Stimulated activated CD8-positive, alpha-beta memory T cell treated with anti-CD3 and anti-CD28 coated beads, Interleukin-4, amount 100 ng/mL, for 48 hours (primary cell): ENCODE data around the gene HSF2.
A peak's percentile ranks its signal among the peaks of the same experiment; 100 is the strongest.
"Not testable (repeated sequence)": the region's sequence is repeated elsewhere in the genome, so short reads cannot be mapped to it uniquely, and the experiment has no call there.

ENCODE experiments used
- DNase-seq: peaks from one replicate; pipeline ENCODE4 v3.0.0-alpha.2; 2020

HSF2 gene

GRCh38 chr6:122459240-122459639, 59.8 kb downstream of the HSF2 start:
- no peak for DNase-seq

GRCh38 chr6:122459865-122460416, 60.5 kb downstream of the HSF2 start:
- not testable (repeated sequence) for DNase-seq

GRCh38 chr6:122461885-122462284, 62.4 kb downstream of the HSF2 start:
- no peak for DNase-seq

GRCh38 chr6:122471107-122472021, 71.9 kb downstream of the HSF2 start, which contains the start of gene SERINC1:
TSS of gene SERINC1 (minus strand) at chr6:122471807. CDS start at chr6:122471737, 70 bp downstream.
- peak; percentile 93 for DNase-seq

- no peak for DNase-seq
Measured at GRCh38 chr6:122472022-122472340, 72.5 kb downstream of the HSF2 start.

- no peak for DNase-seq
Measured at GRCh38 chr6:122476131-122476530, 76.7 kb downstream of the HSF2 start.

GRCh38 chr6:122482750-122483080, 83.3 kb downstream of the HSF2 start:
- no peak for DNase-seq
